Keratinocyte (primary cell): ENCODE results near the gene UBL7. TPM values are rescaled to one million over a fixed set of nuclear protein-coding genes. Genes with fewer than 3 reads are reported as not detected.

Experiments
- DNase-seq: peaks from one replicate; pipeline ENCODE4 v3.0.0-alpha.2; 2011; ENCODE audit warnings: low read depth, missing footprints, low spot score
- FAIRE-seq: peaks from 2 replicates; lab custom pipeline; 2011; peaks lifted over from hg19 to GRCh38; lab: Jason Lieb, UNC
- H2AFZ ChIP-seq: 2 replicates; pipeline ENCODE4 v1.6.0; 2012; ENCODE audit warnings: low read length, control low read depth, inconsistent platforms; ENCODE audit not compliant: control insufficient read depth
- H3K27ac ChIP-seq: 2 replicates; pipeline ENCODE4 v1.5.1; 2011; ENCODE audit warnings: low read length; ENCODE audit not compliant: control insufficient read depth, insufficient read depth
- H3K27me3 ChIP-seq: 3 replicates; pipeline ENCODE4 v1.6.0; 2011; ENCODE audit warnings: low read length; ENCODE audit not compliant: control insufficient read depth, insufficient read depth; ENCODE audit errors: extremely low read depth
- H3K36me3 ChIP-seq, 2 experiments: 2 replicates in 1 of 2; 3 replicates in 1 of 2; pipeline ENCODE4 v1.5.1; 2011; ENCODE audit warnings: low read length in 2 of 2, mild to moderate bottlenecking in 1 of 2; ENCODE audit not compliant: control insufficient read depth in 2 of 2, insufficient read depth in 2 of 2; ENCODE audit errors: extremely low read depth in 1 of 2
- H3K4me1 ChIP-seq: 3 replicates; pipeline ENCODE4 v1.5.1; 2011; ENCODE audit warnings: low read length; ENCODE audit not compliant: control insufficient read depth, insufficient read depth; ENCODE audit errors: extremely low read depth
- H3K4me2 ChIP-seq: 3 replicates; pipeline ENCODE4 v1.6.0; 2011; ENCODE audit warnings: low read depth, low read length; ENCODE audit not compliant: control insufficient read depth, insufficient read depth; ENCODE audit errors: extremely low read depth
- H3K4me3 ChIP-seq, 3 experiments: fragments of 200-600 bp in 1 of 3; sonication (generic) in 1 of 3; 2 replicates in 2 of 3; 3 replicates in 1 of 3; pipeline ENCODE4 v1.5.1; 2011 to 2016; ENCODE audit warnings: low read length in 3 of 3, mild to moderate bottlenecking in 3 of 3, control low read depth in 2 of 3, inconsistent platforms in 1 of 3, low read depth in 1 of 3, mixed read lengths in 1 of 3, mixed run types in 1 of 3, moderate library complexity in 1 of 3; ENCODE audit not compliant: control insufficient read depth in 2 of 3, insufficient read depth in 2 of 3; ENCODE audit errors: extremely low read depth in 1 of 3
- H3K79me2 ChIP-seq: 2 replicates; pipeline ENCODE4 v1.6.0; 2012; ENCODE audit warnings: low read length; ENCODE audit not compliant: control insufficient read depth, insufficient read depth
- H3K9ac ChIP-seq: 3 replicates; pipeline ENCODE4 v1.6.0; 2011; ENCODE audit warnings: low read length; ENCODE audit not compliant: control insufficient read depth, insufficient read depth; ENCODE audit errors: extremely low read depth
- H3K9me1 ChIP-seq: 3 replicates; pipeline ENCODE4 v1.6.0; 2011; ENCODE audit warnings: low read length; ENCODE audit not compliant: control insufficient read depth, insufficient read depth; ENCODE audit errors: extremely low read depth
- H3K9me3 ChIP-seq: 2 replicates; pipeline ENCODE4 v1.5.1; 2012; ENCODE audit warnings: low read depth, low read length; ENCODE audit not compliant: control insufficient read depth
- H4K20me1 ChIP-seq: 3 replicates; pipeline ENCODE4 v1.6.0; 2011; ENCODE audit warnings: low read length; ENCODE audit not compliant: control insufficient read depth, insufficient read depth; ENCODE audit errors: extremely low read depth
- EZH2 ChIP-seq: IDR thresholded peaks from one replicate; pipeline ENCODE4 v1.6.1; 2012; ENCODE audit warnings: inconsistent platforms, mild to moderate bottlenecking, low read length, moderate library complexity
- dilution Hi-C: fragments of 300-500 bp; cut with MboI; formaldehyde crosslinking; loops from one replicate; pipeline ENCODE4 v1.7.0; 2020; ENCODE audit warnings: low sequenced_read_pairs; ENCODE audit not compliant: extremely low pct_ligation_motif_present
- polyA plus RNA-seq, 5 experiments: library from polyadenylated mRNA; depleted of rRNA in 3 of 5; stranded (reverse) in 3 of 5; stranded (forward) in 1 of 5; unstranded in 1 of 5; fragments of >200 nt; gene quantifications; 1 replicate in 1 of 5; 2 replicates in 3 of 5; 3 replicates in 1 of 5; pipeline versions ENCODE4 v1.2.1 to v1.2.3, GENCODE V29; 2011 to 2012; ENCODE audit warnings: missing spikeins in 2 of 5, low read depth in 1 of 5, low replicate concordance in 1 of 5
- TF ChIP-seq, protein P1 (sequence below), 3 experiments: IDR thresholded peaks in 1 of 3; conservative IDR thresholded peaks in 1 of 3; optimal IDR thresholded peaks in 1 of 3; 2 replicates in 2 of 3; 3 replicates in 1 of 3; pipeline versions ENCODE3 to v1.5.1; 2011; ENCODE audit warnings: low read length in 3 of 3, mild to moderate bottlenecking in 3 of 3, moderate library complexity in 2 of 3, control low read depth in 1 of 3, inconsistent platforms in 1 of 3; ENCODE audit not compliant: insufficient read depth in 2 of 3; ENCODE audit errors: extremely low read depth in 1 of 3

The UBL7 gene
- polyA plus RNA-seq, 1 donor (not counting 4 experiments of a cell fraction or from before 2014, with no cell fraction given) = 45.8 TPM

DNA sequence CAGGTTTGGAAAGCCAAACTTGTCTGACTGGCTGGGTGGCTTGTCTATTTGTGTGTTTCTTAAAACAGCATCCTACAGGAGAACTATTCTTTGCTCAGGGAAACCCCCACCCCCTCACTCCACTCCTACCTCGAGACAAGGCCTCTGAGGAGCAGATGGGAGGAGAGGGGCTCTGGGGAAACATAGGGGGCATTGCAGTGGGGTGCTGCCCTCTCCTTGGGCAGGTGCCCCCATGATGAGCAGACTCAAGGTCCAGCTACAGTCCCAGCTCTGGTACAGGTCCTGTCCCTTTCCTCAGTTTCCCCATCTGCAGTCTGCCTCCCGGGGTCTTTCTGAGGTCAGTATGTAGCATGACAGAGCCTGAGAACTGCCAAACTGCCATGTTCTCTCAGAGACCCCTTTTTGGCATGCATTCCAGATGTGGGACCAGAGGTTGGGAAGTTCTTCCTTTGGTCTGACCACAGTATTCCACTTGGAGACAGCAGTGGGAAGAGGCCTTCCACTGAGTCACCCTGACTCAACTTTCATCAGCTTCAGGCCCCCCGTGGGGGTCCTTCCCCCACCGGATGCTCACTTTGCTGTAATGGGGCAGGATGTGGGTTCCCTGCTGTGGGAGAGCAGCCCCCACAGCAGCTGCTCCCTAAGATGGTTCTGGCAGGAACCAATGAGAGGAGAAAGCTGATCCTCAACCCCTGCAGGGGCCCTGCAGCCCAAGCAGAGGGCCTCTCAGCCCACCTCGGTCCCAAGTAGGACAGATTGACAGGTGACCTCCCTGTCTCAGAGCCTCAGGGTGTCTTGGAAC lies 61.2 kb downstream of the UBL7 start:
- peak overlapping the region; percentile 68 for H3K9ac ChIP-seq
- peak overlapping the region; percentile 64 for H3K4me2 ChIP-seq
- no peaks in the 10 kb centered on the region for H3K36me3 ChIP-seq
- no peaks in the 10 kb centered on the region for H3K79me2 ChIP-seq
- dilution Hi-C loops = no loop called here
- no peak for DNase-seq
- H3K4me1 ChIP-seq = peaks cover 70% of the 10 kb centered on the region
- H3K9me1 ChIP-seq = peaks cover 2% of the 10 kb centered on the region
- H3K27me3 ChIP-seq = no peaks in the 10 kb centered on the region
- H2AFZ ChIP-seq = no peak overlapping the region
- no peak overlapping the region for H3K4me3 ChIP-seq
- TF ChIP-seq EZH2 = no peak
- TF ChIP-seq, protein P1, sequence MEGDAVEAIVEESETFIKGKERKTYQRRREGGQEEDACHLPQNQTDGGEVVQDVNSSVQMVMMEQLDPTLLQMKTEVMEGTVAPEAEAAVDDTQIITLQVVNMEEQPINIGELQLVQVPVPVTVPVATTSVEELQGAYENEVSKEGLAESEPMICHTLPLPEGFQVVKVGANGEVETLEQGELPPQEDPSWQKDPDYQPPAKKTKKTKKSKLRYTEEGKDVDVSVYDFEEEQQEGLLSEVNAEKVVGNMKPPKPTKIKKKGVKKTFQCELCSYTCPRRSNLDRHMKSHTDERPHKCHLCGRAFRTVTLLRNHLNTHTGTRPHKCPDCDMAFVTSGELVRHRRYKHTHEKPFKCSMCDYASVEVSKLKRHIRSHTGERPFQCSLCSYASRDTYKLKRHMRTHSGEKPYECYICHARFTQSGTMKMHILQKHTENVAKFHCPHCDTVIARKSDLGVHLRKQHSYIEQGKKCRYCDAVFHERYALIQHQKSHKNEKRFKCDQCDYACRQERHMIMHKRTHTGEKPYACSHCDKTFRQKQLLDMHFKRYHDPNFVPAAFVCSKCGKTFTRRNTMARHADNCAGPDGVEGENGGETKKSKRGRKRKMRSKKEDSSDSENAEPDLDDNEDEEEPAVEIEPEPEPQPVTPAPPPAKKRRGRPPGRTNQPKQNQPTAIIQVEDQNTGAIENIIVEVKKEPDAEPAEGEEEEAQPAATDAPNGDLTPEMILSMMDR (optimal IDR thresholded peaks at IDR 0.05 in 1 of 3, IDR thresholded peaks at IDR 0.05 in 1 of 3, conservative IDR thresholded peaks at IDR 0.05 in 1 of 3; ENCODE audit: extremely low read depth in 1 of 3, insufficient read depth in 2 of 3, low read length in 3 of 3) = no peak
- H3K9me3 ChIP-seq = no peaks in the 10 kb centered on the region
- H4K20me1 ChIP-seq = no peaks in the 10 kb centered on the region
- peak; percentile 75 for FAIRE-seq
- H3K27ac ChIP-seq = peak overlapping the region; percentile 80

DNA sequence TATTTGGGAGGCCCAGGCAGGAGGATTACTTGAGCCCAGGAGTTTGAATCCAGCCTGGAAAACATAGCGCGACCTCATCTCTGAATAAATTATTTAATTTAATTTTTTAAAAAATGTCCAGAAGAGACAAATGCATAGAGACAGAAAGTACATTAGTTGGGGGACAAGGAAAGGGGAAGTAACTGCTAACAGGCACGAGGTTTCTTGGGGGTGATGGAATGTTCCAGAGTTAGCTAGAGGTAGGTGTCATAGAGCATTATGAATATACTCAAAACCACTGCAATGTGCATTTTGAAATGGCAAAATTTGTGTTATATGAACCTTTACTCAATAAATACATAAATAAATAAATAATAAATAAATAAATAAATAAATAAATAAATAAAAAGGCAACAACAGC lies 61.9 kb downstream of the UBL7 start:
- DNase-seq = no peak
- peaks cover 70% of the 10 kb centered on the region for H3K4me1 ChIP-seq
- H3K9me3 ChIP-seq = no peaks in the 10 kb centered on the region
- no peaks in the 10 kb centered on the region for H3K36me3 ChIP-seq
- H3K9me1 ChIP-seq = peaks cover 2% of the 10 kb centered on the region
- TF ChIP-seq EZH2 = no peak
- TF ChIP-seq, protein P1 (optimal IDR thresholded peaks at IDR 0.05 in 1 of 3, IDR thresholded peaks at IDR 0.05 in 1 of 3, conservative IDR thresholded peaks at IDR 0.05 in 1 of 3; ENCODE audit: extremely low read depth in 1 of 3, insufficient read depth in 2 of 3, low read length in 3 of 3) = no peak
- H3K4me3 ChIP-seq = no peak overlapping the region
- no peaks in the 10 kb centered on the region for H3K27me3 ChIP-seq
- H3K9ac ChIP-seq = no peak overlapping the region
- H4K20me1 ChIP-seq = no peaks in the 10 kb centered on the region
- no peak for FAIRE-seq
- dilution Hi-C loops = no loop called here
- no peaks in the 10 kb centered on the region for H3K79me2 ChIP-seq
- H3K4me2 ChIP-seq = no peak overlapping the region
- no peak overlapping the region for H2AFZ ChIP-seq
- no peak overlapping the region for H3K27ac ChIP-seq
